Loucy (cell line): ENCODE results near the gene NLGN1.

ENCODE experiments used
- H2AFZ ChIP-seq: fragments of 200-600 bp; sonication (generic); 2 replicates; pipeline ENCODE4 v1.6.0; 2016; ENCODE audit warnings: antibody characterized with exemption, mild to moderate bottlenecking, low read length, moderate library complexity
- H3F3A ChIP-seq: fragments of 200-600 bp; 2 replicates; pipeline ENCODE4 v1.6.0; 2016; ENCODE audit warnings: antibody characterized with exemption, low read depth, mild to moderate bottlenecking
- H3K27me3 ChIP-seq: fragments of 200-600 bp; sonication (generic); 2 replicates; pipeline ENCODE4 v1.6.1; 2014; ENCODE audit warnings: low read length, mild to moderate bottlenecking; ENCODE audit not compliant: insufficient read depth, poor library complexity, severe bottlenecking
- H3K36me3 ChIP-seq: fragments of 200-600 bp; sonication (generic); 2 replicates; pipeline ENCODE4 v1.6.1; 2016; ENCODE audit warnings: low read length; ENCODE audit not compliant: insufficient read depth
- H3K4me1 ChIP-seq: fragments of 200-600 bp; sonication (generic); 2 replicates; pipeline ENCODE4 v1.5.1; 2014; ENCODE audit warnings: low read length, mild to moderate bottlenecking; ENCODE audit not compliant: insufficient read depth, poor library complexity, severe bottlenecking
- H3K4me2 ChIP-seq: fragments of 200-600 bp; sonication (generic); 2 replicates; pipeline ENCODE4 v1.6.0; 2014; ENCODE audit warnings: antibody characterized with exemption, low read length, low read depth, mild to moderate bottlenecking; ENCODE audit not compliant: poor library complexity, severe bottlenecking
- H3K4me3 ChIP-seq: fragments of 200-600 bp; sonication (generic); 2 replicates; pipeline ENCODE4 v1.5.1; 2014; ENCODE audit warnings: low read length, mild to moderate bottlenecking, mixed read lengths; ENCODE audit not compliant: poor library complexity, severe bottlenecking
- H3K79me2 ChIP-seq: fragments of 200-600 bp; sonication (generic); 2 replicates; pipeline ENCODE4 v1.6.1; 2014; ENCODE audit warnings: low read length; ENCODE audit not compliant: insufficient read depth
- H3K9ac ChIP-seq: fragments of 200-600 bp; sonication (generic); 2 replicates; pipeline ENCODE4 v1.6.0; 2014; ENCODE audit warnings: mild to moderate bottlenecking, low read depth, low read length, moderate library complexity; ENCODE audit not compliant: poor library complexity, severe bottlenecking
- H3K9me2 ChIP-seq: fragments of 200-600 bp; sonication (generic); replicated peaks from 2 replicates; pipeline ENCODE4 v1.6.1; 2016; ENCODE audit warnings: low read depth, low read length, mixed read lengths
- H3K9me3 ChIP-seq: fragments of 200-600 bp; sonication (generic); 2 replicates; pipeline ENCODE4 v1.6.1; 2014; ENCODE audit warnings: mild to moderate bottlenecking, antibody characterized with exemption, low read length, low read depth; ENCODE audit not compliant: insufficient read depth
- H4K20me1 ChIP-seq: fragments of 200-600 bp; sonication (generic); 2 replicates; pipeline ENCODE4 v1.6.0; 2014; ENCODE audit warnings: antibody characterized with exemption, low read length, mild to moderate bottlenecking; ENCODE audit not compliant: insufficient read depth, poor library complexity, severe bottlenecking
- EZH2phosphoT487 ChIP-seq: fragments of 200-600 bp; IDR thresholded peaks from 2 replicates; pipeline ENCODE4 v1.6.1; 2018; ENCODE audit warnings: antibody characterized with exemption, mild to moderate bottlenecking, moderate library complexity, borderline replicate concordance
- TF ChIP-seq, protein P1 (sequence below): fragments of 200-600 bp; sonication (generic); conservative IDR thresholded peaks from 2 replicates; pipeline ENCODE4 v1.5.1; 2014; ENCODE audit warnings: mild to moderate bottlenecking, antibody characterized with exemption, low read length

NLGN1 gene

DNA sequence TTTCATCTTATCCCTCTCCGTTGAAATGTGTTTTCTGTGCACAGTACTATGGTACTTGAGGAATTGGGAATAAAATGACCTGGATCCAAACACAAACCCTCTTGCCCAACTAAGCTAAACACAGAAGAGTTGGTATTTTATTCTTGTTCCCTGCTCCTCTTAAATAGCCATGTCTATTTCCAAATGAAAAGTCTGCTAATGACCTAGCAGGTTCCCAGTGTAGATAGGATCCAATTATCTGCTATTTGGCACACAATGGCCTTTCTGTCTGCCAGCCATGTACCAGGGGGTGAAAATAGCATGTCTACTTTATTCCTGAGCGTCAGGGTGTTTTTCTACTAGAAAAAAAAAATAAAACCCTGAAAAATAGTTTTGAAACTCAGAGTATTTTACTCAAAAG, 804.6 kb downstream of the NLGN1 start:
- TF ChIP-seq, protein P1, sequence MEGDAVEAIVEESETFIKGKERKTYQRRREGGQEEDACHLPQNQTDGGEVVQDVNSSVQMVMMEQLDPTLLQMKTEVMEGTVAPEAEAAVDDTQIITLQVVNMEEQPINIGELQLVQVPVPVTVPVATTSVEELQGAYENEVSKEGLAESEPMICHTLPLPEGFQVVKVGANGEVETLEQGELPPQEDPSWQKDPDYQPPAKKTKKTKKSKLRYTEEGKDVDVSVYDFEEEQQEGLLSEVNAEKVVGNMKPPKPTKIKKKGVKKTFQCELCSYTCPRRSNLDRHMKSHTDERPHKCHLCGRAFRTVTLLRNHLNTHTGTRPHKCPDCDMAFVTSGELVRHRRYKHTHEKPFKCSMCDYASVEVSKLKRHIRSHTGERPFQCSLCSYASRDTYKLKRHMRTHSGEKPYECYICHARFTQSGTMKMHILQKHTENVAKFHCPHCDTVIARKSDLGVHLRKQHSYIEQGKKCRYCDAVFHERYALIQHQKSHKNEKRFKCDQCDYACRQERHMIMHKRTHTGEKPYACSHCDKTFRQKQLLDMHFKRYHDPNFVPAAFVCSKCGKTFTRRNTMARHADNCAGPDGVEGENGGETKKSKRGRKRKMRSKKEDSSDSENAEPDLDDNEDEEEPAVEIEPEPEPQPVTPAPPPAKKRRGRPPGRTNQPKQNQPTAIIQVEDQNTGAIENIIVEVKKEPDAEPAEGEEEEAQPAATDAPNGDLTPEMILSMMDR, result no peak
- no peak for TF ChIP-seq EZH2phosphoT487
- H3K9me2 ChIP-seq, result no peaks in the 10 kb centered on the region; the same call in 1 of the 2 replicates
- H3F3A ChIP-seq, result no peaks in the 10 kb centered on the region
- no peak overlapping the region for H3K4me3 ChIP-seq
- no peaks in the 10 kb centered on the region for H3K4me1 ChIP-seq
- H3K9me3 ChIP-seq, result no peaks in the 10 kb centered on the region
- no peaks in the 10 kb centered on the region for H4K20me1 ChIP-seq
- no peak overlapping the region for H2AFZ ChIP-seq
- H3K9ac ChIP-seq, result no peak overlapping the region
- no peaks in the 10 kb centered on the region for H3K27me3 ChIP-seq
- H3K36me3 ChIP-seq, result no peaks in the 10 kb centered on the region
- no peaks in the 10 kb centered on the region for H3K79me2 ChIP-seq
- no peak overlapping the region for H3K4me2 ChIP-seq

GRCh38 chr3:174202561-174202960, 805.0 kb downstream of the NLGN1 start:
- Histone ChIP-seq H3K4me3 (no peak overlapping the region), H3K27me3 (no peaks in the 10 kb centered on the region), H3K36me3 (no peaks in the 10 kb centered on the region), H3K4me2 (no peak overlapping the region), H3K9ac (no peak overlapping the region), H3K4me1 (no peaks in the 10 kb centered on the region), H4K20me1 (no peaks in the 10 kb centered on the region), H2AFZ (no peak overlapping the region), H3K9me3 (no peaks in the 10 kb centered on the region), H3K79me2 (no peaks in the 10 kb centered on the region), H3K9me2 (no peaks in the 10 kb centered on the region; the same call in 1 of the 2 replicates), H3F3A (no peaks in the 10 kb centered on the region)
- TF ChIP-seq, protein P1, result no peak
- TF ChIP-seq EZH2phosphoT487, result no peak

DNA sequence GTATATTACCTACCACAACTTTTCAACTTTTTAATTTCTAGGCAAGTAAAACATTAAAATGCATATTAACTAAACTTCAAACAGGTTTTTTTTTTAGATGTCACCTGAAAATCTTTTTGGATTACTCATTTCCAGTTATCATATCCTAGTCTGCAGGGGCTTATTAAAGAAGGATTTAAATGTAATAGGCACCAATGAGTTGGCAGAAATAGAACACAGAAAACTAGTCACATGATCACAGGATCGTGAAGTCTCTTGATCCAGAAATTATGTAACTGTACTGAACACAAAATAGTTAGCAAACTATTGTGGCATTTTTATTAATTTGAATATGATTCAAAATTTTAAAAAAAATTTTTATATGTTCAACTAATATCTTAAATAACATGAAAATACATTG, 807.2 kb downstream of the NLGN1 start:
- H3K4me3 ChIP-seq, result no peak overlapping the region
- no peaks in the 10 kb centered on the region for H3K4me1 ChIP-seq
- no peak overlapping the region for H3K4me2 ChIP-seq
- H3K36me3 ChIP-seq, result no peaks in the 10 kb centered on the region
- no peaks in the 10 kb centered on the region for H3K9me3 ChIP-seq
- no peaks in the 10 kb centered on the region; the same call in 1 of the 2 replicates for H3K9me2 ChIP-seq
- no peaks in the 10 kb centered on the region for H4K20me1 ChIP-seq
- no peak overlapping the region for H2AFZ ChIP-seq
- no peaks in the 10 kb centered on the region for H3F3A ChIP-seq
- H3K27me3 ChIP-seq, result no peaks in the 10 kb centered on the region
- H3K79me2 ChIP-seq, result no peaks in the 10 kb centered on the region
- H3K9ac ChIP-seq, result no peak overlapping the region
- TF ChIP-seq, protein P1, result no peak
- no peak for TF ChIP-seq EZH2phosphoT487
